Endothelial cell of umbilical vein (primary cell): ENCODE data around the gene FHIP2A.

Source experiments
- CTCF ChIP-seq, 2 donors: IDR thresholded peaks; 1 replicate in 1 of 2; 2 replicates in 1 of 2; pipeline ENCODE4 v1.5.1; 2011; ENCODE audit warnings: low read length in 2 of 2, mild to moderate bottlenecking in 2 of 2, moderate library complexity in 2 of 2, control low read depth in 1 of 2, inconsistent platforms in 1 of 2, low read depth in 1 of 2; ENCODE audit not compliant: insufficient read depth in 1 of 2; ENCODE audit errors: extremely low read depth in 1 of 2
- EZH2 ChIP-seq: IDR thresholded peaks from 2 replicates; pipeline ENCODE4 v1.6.1; 2012; ENCODE audit warnings: borderline replicate concordance, low read depth, mild to moderate bottlenecking, moderate library complexity, low read length, inconsistent platforms; ENCODE audit not compliant: severe bottlenecking
- FOS ChIP-seq: IDR thresholded peaks from 2 replicates; pipeline ENCODE4 v1.6.1; 2011; ENCODE audit warnings: mild to moderate bottlenecking, low read length, moderate library complexity, borderline replicate concordance; ENCODE audit not compliant: insufficient read depth
- MAX ChIP-seq: IDR thresholded peaks from 2 replicates; pipeline ENCODE4 v1.6.1; 2011; ENCODE audit not compliant: insufficient read depth, insufficient read length
- MYC ChIP-seq: IDR thresholded peaks from one replicate; pipeline ENCODE4 v1.6.1; 2011; ENCODE audit warnings: mild to moderate bottlenecking, low read depth, low read length
- POLR2A ChIP-seq: IDR thresholded peaks from 2 replicates; pipeline ENCODE4 v1.6.1; 2012; ENCODE audit warnings: low read depth, mild to moderate bottlenecking, control low read depth, low read length
- POLR2AphosphoS5 ChIP-seq: IDR thresholded peaks from 2 replicates; pipeline ENCODE4 v1.6.1; 2012; ENCODE audit warnings: low read depth, mild to moderate bottlenecking, control low read depth, low read length, moderate library complexity; ENCODE audit not compliant: insufficient read depth

GRCh38 chr10:114815791-114816190 lies 5.8 kb upstream of the FHIP2A start:
- no peak for TF ChIP-seq CTCF (IDR thresholded peaks at IDR 0.05; ENCODE audit: extremely low read depth in 1 of 2, insufficient read depth in 1 of 2, low read depth in 1 of 2, low read length in 2 of 2)
- no peak for TF ChIP-seq MAX
- no peak for TF ChIP-seq POLR2A
- TF ChIP-seq POLR2AphosphoS5, result no peak
- no peak for TF ChIP-seq EZH2
- TF ChIP-seq FOS, result no peak
- no peak for TF ChIP-seq MYC
